K562 (cell line): ENCODE data around the gene RNF214. TPM values are rescaled to one million over a fixed set of nuclear protein-coding genes. Genes with fewer than 3 reads are reported as not detected.

Source experiments
- ATAC-seq: fragments of 200-7000 bp; cut with Tn5 transposase; 3 replicates; pipeline ENCODE4 v1.9.1; 2020; ENCODE audit warnings: moderate library complexity
- BruUV-seq: library from RNA; stranded (reverse); fragments of 400-500 nt; replicated peaks from 2 replicates; lab custom pipeline; 2021; lab: Mats Ljungman, UMichigan
- CTCF ChIA-PET: fragments of 300-600 bp; formaldehyde crosslinking; extraction: SDS; loops from one replicate; lab custom pipeline; 2021; ENCODE audit warnings: low intra/inter-chr PET ratio; lab: Yijun Ruan, JAX
- POLR2A ChIA-PET: fragments of 300-600, 350-650 bp; sonication (Branson Sonifier 250); formaldehyde crosslinking; extraction: SDS; loops from one replicate; lab custom pipeline; 2021; ENCODE audit warnings: antibody characterized with exemption, inconsistent platforms; lab: Yijun Ruan, JAX
- DNase-seq, 4 experiments: peaks; one replicate each; pipeline versions ENCODE4 v3.0.0 to v3.0.0-alpha.2; 2011 to 2018; ENCODE audit warnings: low spot score in 3 of 4, mixed read lengths in 3 of 4; ENCODE audit errors: extremely low read depth in 1 of 4
- FAIRE-seq: peaks from 2 replicates; lab custom pipeline; 2011; peaks lifted over from hg19 to GRCh38; lab: Jason Lieb, UNC
- H2AFZ ChIP-seq: 2 replicates; pipeline ENCODE4 v1.6.0; 2011; ENCODE audit warnings: low read depth, low read length, control low read depth, inconsistent platforms
- H3K27ac ChIP-seq: fragments of 200-600 bp; 3 replicates; pipeline ENCODE4 v1.8.0; 2011; ENCODE audit warnings: low read depth, mild to moderate bottlenecking, control low read depth, inconsistent platforms, low read length, moderate library complexity, mixed read lengths; ENCODE audit errors: extremely low read depth
- H3K27me3 ChIP-seq, 2 experiments: fragments of 300-600 bp in 1 of 2; 2 replicates in 1 of 2; 3 replicates in 1 of 2; pipeline versions ENCODE4 v1.6.0 to v1.8.0; 2011; ENCODE audit warnings: inconsistent platforms in 2 of 2, low read length in 2 of 2, mild to moderate bottlenecking in 1 of 2, mixed read lengths in 1 of 2, moderate library complexity in 1 of 2; ENCODE audit not compliant: control insufficient read depth in 2 of 2, insufficient read depth in 2 of 2
- H3K36me3 ChIP-seq: fragments of 300-600 bp; 3 replicates; pipeline ENCODE4 v1.8.0; 2011; ENCODE audit warnings: mild to moderate bottlenecking, low read length, inconsistent platforms; ENCODE audit not compliant: control insufficient read depth, insufficient read depth
- H3K4me1 ChIP-seq, 2 experiments: fragments of 200-600 bp in 1 of 2; replicated peaks in 1 of 2; 2 replicates in 1 of 2; 3 replicates in 1 of 2; pipeline versions ENCODE4 v1.5.1 to v1.8.0; 2011; ENCODE audit warnings: inconsistent platforms in 2 of 2, low read length in 2 of 2, mild to moderate bottlenecking in 1 of 2, mixed read lengths in 1 of 2, moderate library complexity in 1 of 2; ENCODE audit not compliant: control insufficient read depth in 2 of 2, insufficient read depth in 2 of 2
- H3K4me2 ChIP-seq: 2 replicates; pipeline ENCODE4 v1.6.1; 2011; ENCODE audit warnings: low read length, control low read depth, inconsistent platforms, mixed read lengths; ENCODE audit not compliant: insufficient read depth
- H3K4me3 ChIP-seq: fragments of 200-600 bp; sonication (generic), shearing (Covaris generic); 2 replicates; pipeline ENCODE4 v1.5.1; 2016; ENCODE audit warnings: control low read depth, inconsistent platforms
- H3K79me2 ChIP-seq: fragments of 200-600 bp; 3 replicates; pipeline ENCODE4 v1.8.0; 2011; ENCODE audit warnings: low read length, inconsistent platforms; ENCODE audit not compliant: control insufficient read depth, insufficient read depth
- H3K9ac ChIP-seq, 2 experiments: 2 replicates each; pipeline versions ENCODE4 v1.6.0 to v1.6.1; 2011; ENCODE audit warnings: low read depth in 2 of 2, low read length in 2 of 2, control low read depth in 1 of 2, inconsistent platforms in 1 of 2, mild to moderate bottlenecking in 1 of 2, mixed read lengths in 1 of 2; ENCODE audit not compliant: insufficient read depth in 1 of 2
- H3K9me1 ChIP-seq: one replicate; pipeline ENCODE4 v1.6.0; 2011; ENCODE audit warnings: inconsistent platforms, mild to moderate bottlenecking, low read length, moderate library complexity; ENCODE audit not compliant: control insufficient read depth, insufficient read depth
- H3K9me3 ChIP-seq: replicated peaks from 2 replicates; pipeline ENCODE4 v1.5.1; 2011; ENCODE audit warnings: low read depth, low read length, inconsistent platforms; ENCODE audit not compliant: control insufficient read depth, insufficient read depth
- H4K20me1 ChIP-seq: replicated peaks from 2 replicates; pipeline ENCODE4 v1.6.1; 2011; ENCODE audit warnings: low read length, inconsistent platforms, mixed read lengths; ENCODE audit not compliant: control insufficient read depth, insufficient read depth
- HCFC1 ChIP-seq: IDR thresholded peaks from 2 replicates; pipeline ENCODE4 v1.6.1; 2012; ENCODE audit warnings: low read depth, low read length, improper control_type of control experiment
- ILF3 ChIP-seq: fragments of 450-650 bp; IDR thresholded peaks from 2 replicates; pipeline ENCODE4 v1.6.1; 2018; ENCODE audit warnings: antibody characterized with exemption, mild to moderate bottlenecking, moderate library complexity, borderline replicate concordance
- MYC ChIP-seq, 2 experiments: fragments of 250-450 bp in 1 of 2; sonication (Bioruptor Pico) in 1 of 2; IDR thresholded peaks; 2 replicates each; pipeline versions ENCODE4 v1.5.1 to v1.6.1; 2012 to 2021; ENCODE audit warnings: low read depth in 2 of 2, borderline replicate concordance in 1 of 2, improper control_type of control experiment in 1 of 2, low read length in 1 of 2, mild to moderate bottlenecking in 1 of 2, moderate library complexity in 1 of 2
- POLR2AphosphoS2 ChIP-seq: IDR thresholded peaks from 2 replicates; pipeline ENCODE4 v1.6.1; 2012; ENCODE audit warnings: low read length, improper control_type of control experiment
- PTTG1 ChIP-seq: fragments of 450-650 bp; IDR thresholded peaks from 2 replicates; pipeline ENCODE4 v1.6.1; 2016; ENCODE audit warnings: low read depth, mild to moderate bottlenecking, missing genetic modification characterization, missing compliant biosample characterization
- RBM34 ChIP-seq: fragments of 200-400 bp; formaldehyde crosslinking; IDR thresholded peaks from 2 replicates; pipeline ENCODE4 v1.6.1; 2018; ENCODE audit warnings: low read length, borderline replicate concordance; ENCODE audit not compliant: insufficient read depth
- SIX5 ChIP-seq, 2 experiments: IDR thresholded peaks; 2 replicates each; pipeline ENCODE4 v1.6.1; 2011; ENCODE audit warnings: low read length in 2 of 2, borderline replicate concordance in 1 of 2, low read depth in 1 of 2, mild to moderate bottlenecking in 1 of 2, moderate library complexity in 1 of 2; ENCODE audit not compliant: insufficient read depth in 1 of 2
- SMC3 ChIP-seq: conservative IDR thresholded peaks from 2 replicates; pipeline ENCODE4 v1.6.1; 2011; ENCODE audit warnings: low read depth, low read length, improper control_type of control experiment; ENCODE audit not compliant: insufficient read depth
- SREBF2 ChIP-seq: sonication (generic); formaldehyde crosslinking; IDR thresholded peaks from 2 replicates; pipeline ENCODE4 v1.4.0; 2020; ENCODE audit warnings: mild to moderate bottlenecking, missing genetic modification reagents
- TCF3 ChIP-seq: sonication (generic); formaldehyde crosslinking; IDR thresholded peaks from 2 replicates; pipeline ENCODE4 v1.4.0; 2020; ENCODE audit warnings: mild to moderate bottlenecking, missing genetic modification reagents
- WGBS: fragments of 100-300 bp; shearing (Covaris generic); methylation state at CpG from one replicate; pipeline ENCODE4 v1.1.6; 2016; ENCODE audit warnings: low coverage, mixed read lengths; ENCODE audit not compliant: insufficient coverage; ENCODE audit errors: missing lambda C conversion rate; 5-methylcytosine and 5-hydroxymethylcytosine counted together
- in situ Hi-C: fragments of 300-500 bp; cut with MboI; formaldehyde crosslinking; loops from 4 replicates; pipeline ENCODE4 v1.15.0; 2018; ENCODE audit warnings: inconsistent platforms, mixed read lengths
- intact Hi-C: fragments of 100-400 bp; cut with micrococcal nuclease; formaldehyde crosslinking; loops from 2 replicates; pipeline ENCODE4 v1.14.2; 2022
- polyA plus RNA-seq, 8 experiments: library from polyadenylated mRNA; depleted of rRNA in 4 of 8; stranded (reverse) in 5 of 8; unstranded in 3 of 8; fragments of >200 nt; fragmentation: Nextera tagmentation in 2 of 8; fragmentation: Illumina TruSeq in 1 of 8; extraction: Ambion mirVana in 2 of 8; extraction: Trizol in 1 of 8; gene quantifications; 2 replicates each; pipeline versions ENCODE4 v1.2.1 to v1.2.3, GENCODE V29; 2011 to 2014; ENCODE audit warnings: inconsistent platforms in 1 of 8, missing spikeins in 1 of 8
- total RNA-seq, 7 experiments: library from RNA; depleted of rRNA in 6 of 7; stranded (reverse); fragments of >200 nt in 6 of 7; fragmentation: Illumina TruSeq in 2 of 7; extraction: Trizol in 2 of 7; gene quantifications; 2 replicates each; pipeline versions ENCODE4 v1.2.1 to v1.2.3, GENCODE V29; 2011 to 2021; ENCODE audit warnings: low replicate concordance in 1 of 7
- TF ChIP-seq, protein P1 (sequence below): IDR thresholded peaks from 2 replicates; pipeline ENCODE4 v1.6.1; 2016; ENCODE audit warnings: missing genetic modification characterization, missing compliant biosample characterization

RNF214 gene
- total and polyA plus RNA-seq, 9 of the 15 experiments (the other 6 are each of a cell fraction or from before 2014, with no cell fraction given), result 6.6 to 24.8 (median 11.9) TPM

GRCh38 chr11:117222991-117223740, 9.3 kb upstream of the RNF214 start:
- CTCF ChIA-PET, result no interaction called here
- in situ Hi-C loops (loop anchor here (10.0 kb wide), 1 partner anchor 338 kb away; no protein-coding TSS in a partner anchor), intact Hi-C loops (no loop called here)
- WGBS, result 89% methylated on average over 13 of the region's 14 CpGs
- no peak overlapping the region for H3K4me3 ChIP-seq
- no peaks in the 10 kb centered on the region for H3K27me3 ChIP-seq
- H3K79me2 ChIP-seq, result no peaks in the 10 kb centered on the region
- H2AFZ ChIP-seq, result no peak overlapping the region
- H3K9ac ChIP-seq, result peak overlapping the region in 1 of 2 experiments; percentile 53; a peak in 1 of 4 replicates
- BruUV-seq, result no TSS peak
- no peak for FAIRE-seq
- H4K20me1 ChIP-seq, result peaks cover 10% of the 10 kb centered on the region
- no peak for DNase-seq
- peaks cover 53 to 58% of the 10 kb centered on the region in 2 experiments; a peak in 4 of 5 replicates for H3K4me1 ChIP-seq
- TF ChIP-seq TCF3 (CRISPR knock-in tag) (no peak), SMC3 (no peak), PTTG1 (tag) (no peak), MYC (IDR thresholded peaks at IDR 0.05; ENCODE audit: low read depth, low read length) (no peak), MYC (CRISPR knock-in tag; IDR thresholded peaks at IDR 0.05; ENCODE audit: borderline replicate concordance, low read depth) (no peak), HCFC1 (no peak), RBM34 (no peak), SREBF2 (no peak), POLR2AphosphoS2 (no peak), SIX5 (IDR thresholded peaks at IDR 0.05; ENCODE audit: borderline replicate concordance in 1 of 2, insufficient read depth in 1 of 2, low read depth in 1 of 2, low read length in 2 of 2) (no peak), ILF3 (no peak)
- TF ChIP-seq, protein P1, sequence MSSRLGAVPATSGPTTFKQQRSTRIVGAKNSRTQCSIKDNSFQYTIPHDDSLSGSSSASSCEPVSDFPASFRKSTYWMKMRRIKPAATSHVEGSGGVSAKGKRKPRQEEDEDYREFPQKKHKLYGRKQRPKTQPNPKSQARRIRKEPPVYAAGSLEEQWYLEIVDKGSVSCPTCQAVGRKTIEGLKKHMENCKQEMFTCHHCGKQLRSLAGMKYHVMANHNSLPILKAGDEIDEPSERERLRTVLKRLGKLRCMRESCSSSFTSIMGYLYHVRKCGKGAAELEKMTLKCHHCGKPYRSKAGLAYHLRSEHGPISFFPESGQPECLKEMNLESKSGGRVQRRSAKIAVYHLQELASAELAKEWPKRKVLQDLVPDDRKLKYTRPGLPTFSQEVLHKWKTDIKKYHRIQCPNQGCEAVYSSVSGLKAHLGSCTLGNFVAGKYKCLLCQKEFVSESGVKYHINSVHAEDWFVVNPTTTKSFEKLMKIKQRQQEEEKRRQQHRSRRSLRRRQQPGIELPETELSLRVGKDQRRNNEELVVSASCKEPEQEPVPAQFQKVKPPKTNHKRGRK (tag), result no peak
- TF ChIP-seq, all 486 proteins: peak for 0
- Histone ChIP-seq H3K36me3 (peaks cover 69% of the 10 kb centered on the region), H3K9me3 (no peaks in the 10 kb centered on the region), H3K9me1 (peaks cover 8% of the 10 kb centered on the region), H3K4me2 (no peak overlapping the region), H3K27ac (no peak overlapping the region; the same call in 2 of the 3 replicates)
- ATAC-seq, result no peak
- POLR2A ChIA-PET, result interaction anchor here (0.7 to 1.4 kb wide), 4 partner anchors 12 to 57 kb away, joined by 3 to 7 read pairs (median 3); no protein-coding TSS in a partner anchor
